GM18861 (cell line): ENCODE measurements around the gene MMP25.
"Not testable (repeated sequence)": the region's sequence is repeated elsewhere in the genome, so short reads cannot be mapped to it uniquely, and the experiment has no call there.

Experiments
- ATAC-seq: cut with Tn5 transposase; IDR thresholded peaks from one replicate; pipeline ENCODE4 v1.9.1; 2021; ENCODE audit not compliant: unreplicated experiment

Gene MMP25

GRCh38 chr16:3072148-3072547 is 25.8 kb downstream of the MMP25 start:
- not testable (repeated sequence) for ATAC-seq

DNA sequence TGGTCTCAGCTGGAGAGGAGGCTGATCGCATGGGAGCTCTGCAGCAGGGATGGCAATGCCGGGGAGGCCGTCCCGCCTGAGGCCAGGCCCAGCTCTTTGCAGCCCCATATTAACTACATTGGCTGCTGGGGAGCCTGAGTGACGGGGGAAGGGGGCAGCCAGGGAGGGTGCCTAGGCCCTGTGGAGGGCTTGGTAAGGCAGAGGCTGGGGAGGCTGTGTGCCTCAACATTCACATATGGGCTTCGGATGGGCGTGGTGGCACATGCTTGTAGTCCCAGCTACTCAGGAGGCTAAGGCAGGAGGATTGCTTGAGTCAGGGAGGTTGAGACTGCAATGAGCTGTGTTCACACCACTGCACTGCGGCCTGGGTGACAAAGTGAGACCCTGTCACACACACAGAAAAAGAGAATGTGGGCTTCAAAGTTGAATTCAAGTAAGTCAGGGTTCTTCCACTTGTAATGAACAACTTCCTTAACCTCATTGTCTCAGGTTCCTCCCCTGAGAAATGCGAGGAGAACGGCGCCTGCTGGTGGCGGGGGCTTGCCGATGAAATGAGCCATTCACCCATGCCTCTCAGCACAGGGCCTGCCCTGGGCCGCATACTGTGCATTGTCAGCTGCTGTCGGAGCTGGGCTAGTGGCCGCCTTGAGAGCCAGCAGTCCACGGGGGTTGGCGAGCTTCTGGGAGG is 26.4 kb downstream of the MMP25 start:
- ATAC-seq, result not testable (repeated sequence)

GRCh38 chr16:3073448-3073847 is 27.1 kb downstream of the MMP25 start:
- no peak for ATAC-seq

GRCh38 chr16:3074860-3075522 is 28.6 kb downstream of the MMP25 start:
- ATAC-seq, result peak; percentile 55

GRCh38 chr16:3075523-3075915 is 29.2 kb downstream of the MMP25 start:
- ATAC-seq, result no peak

DNA sequence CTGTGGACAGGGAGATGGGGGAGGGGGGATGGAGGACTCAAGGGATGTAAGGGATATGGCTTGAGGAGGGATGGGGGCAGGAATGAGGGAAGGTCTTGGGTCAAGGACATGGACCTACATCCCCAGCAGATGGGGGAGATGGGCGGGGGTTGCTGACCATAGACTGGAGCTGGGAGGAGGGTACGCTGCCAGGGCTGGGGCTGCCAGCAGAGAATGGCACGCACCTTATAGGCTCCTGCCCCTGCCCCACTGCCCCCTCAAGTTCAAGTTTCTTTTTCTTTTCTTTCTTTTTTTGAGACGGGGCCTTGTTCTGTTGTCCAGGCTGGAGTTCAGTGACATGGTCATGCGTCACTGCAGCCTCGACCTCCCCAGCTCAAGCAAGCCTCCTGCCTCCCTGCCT is 29.6 kb downstream of the MMP25 start:
- not testable (repeated sequence) for ATAC-seq

- ATAC-seq, result no peak
These were observed 30.2 kb downstream of the MMP25 start for GRCh38 chr16:3076577-3076976.

GRCh38 chr16:3080024-3080423 is 33.7 kb downstream of the MMP25 start:
- no peak for ATAC-seq

- ATAC-seq, result not testable (repeated sequence)
These were observed 35.6 kb downstream of the MMP25 start for GRCh38 chr16:3081957-3082356.

DNA sequence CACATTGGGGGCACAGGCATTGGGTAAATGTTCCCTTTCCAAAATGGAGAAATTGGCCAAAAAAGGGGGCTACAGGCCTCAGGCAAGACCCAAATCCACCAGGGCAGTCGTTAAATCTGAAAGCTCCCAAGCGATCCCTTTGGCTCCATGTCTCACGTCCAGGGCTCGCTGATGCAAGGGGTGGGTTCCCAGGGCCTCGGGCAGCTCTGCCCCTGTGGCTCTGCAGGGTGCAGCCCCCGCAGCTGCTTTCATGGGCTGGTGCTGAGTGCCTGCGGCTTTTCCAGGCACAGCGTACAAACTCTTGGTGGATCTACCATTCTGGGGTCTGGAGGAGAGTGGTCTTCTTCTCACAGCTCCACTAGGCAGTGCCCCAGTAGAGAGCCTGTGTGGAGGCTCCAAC is 37.0 kb downstream of the MMP25 start:
- ATAC-seq, result not testable (repeated sequence)

DNA sequence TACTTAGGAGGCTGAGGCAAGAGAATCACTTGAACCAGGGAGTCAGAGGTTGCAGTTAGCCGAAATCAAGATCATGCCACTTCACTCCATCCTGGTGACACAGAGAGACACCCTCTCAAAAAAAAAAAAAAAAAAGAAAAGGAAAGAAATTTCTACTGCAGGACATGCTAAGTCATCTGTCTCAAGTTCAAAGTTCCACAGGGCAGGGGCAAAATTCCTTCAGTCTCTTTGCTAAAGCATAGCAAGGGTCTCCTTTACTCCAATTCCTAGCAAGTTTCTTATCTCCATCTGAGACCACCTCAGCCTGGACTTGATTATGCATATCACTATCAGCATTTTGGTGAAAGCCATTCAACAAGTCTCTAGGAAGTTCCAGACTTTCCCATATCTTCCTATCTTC is 38.1 kb downstream of the MMP25 start:
- no peak for ATAC-seq

- ATAC-seq, result no peak
These were observed 38.8 kb downstream of the MMP25 start for GRCh38 chr16:3084969-3085670.

- ATAC-seq, result no peak
These were observed 39.7 kb downstream of the MMP25 start for GRCh38 chr16:3085868-3086595.

GRCh38 chr16:3086596-3087242 is 40.4 kb downstream of the MMP25 start:
- no peak for ATAC-seq

DNA sequence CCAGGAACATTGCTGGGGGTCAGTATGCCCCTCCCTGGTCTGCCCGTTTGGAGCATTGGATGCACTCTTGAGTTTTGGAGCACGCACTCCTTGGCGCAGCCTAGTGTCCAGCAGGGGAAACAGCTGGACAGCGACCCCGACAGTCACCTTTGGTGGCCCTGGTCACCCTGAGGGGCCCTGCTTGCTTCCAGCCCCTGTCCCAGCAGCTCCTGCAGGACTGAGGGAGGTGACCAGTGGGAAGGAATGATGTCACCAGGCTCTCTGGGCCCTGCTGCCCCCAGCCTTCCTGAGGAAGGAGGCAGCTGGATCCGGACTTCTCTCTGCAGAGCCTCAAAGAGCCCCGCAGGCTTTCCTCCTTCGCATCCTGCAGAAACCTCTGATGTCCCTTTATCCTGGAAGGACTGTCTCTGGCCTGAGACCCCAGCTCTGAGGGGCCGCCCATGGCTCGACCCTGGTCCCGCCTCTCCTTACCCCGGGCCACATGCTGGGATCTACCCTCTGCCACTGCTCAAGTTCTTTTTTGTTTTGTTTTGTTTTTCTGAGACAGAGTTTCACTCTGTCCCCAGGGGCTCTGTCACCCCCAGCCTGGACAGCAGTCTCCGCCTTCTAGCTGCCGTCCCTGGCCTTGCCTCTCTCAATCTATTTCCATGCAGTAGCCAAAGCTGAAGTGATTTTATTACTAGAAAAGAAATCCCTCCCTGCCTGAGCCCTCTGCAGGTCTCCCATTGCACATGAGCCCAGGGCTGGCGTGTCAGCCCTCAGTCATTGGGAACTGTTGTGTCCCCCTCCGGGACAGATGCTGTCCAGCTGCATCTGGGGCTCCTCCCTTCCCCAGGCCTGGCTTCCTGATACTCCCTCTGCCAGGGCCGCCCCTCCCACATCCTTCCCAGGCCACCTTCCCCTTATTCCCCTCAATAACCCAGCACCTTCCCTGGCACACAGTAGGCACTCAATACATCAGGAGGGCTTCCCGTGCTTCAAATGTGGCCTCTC is 41.2 kb downstream of the MMP25 start:
- ATAC-seq, result no peak

GRCh38 chr16:3088450-3088849 is 42.1 kb downstream of the MMP25 start:
- ATAC-seq, result no peak

DNA sequence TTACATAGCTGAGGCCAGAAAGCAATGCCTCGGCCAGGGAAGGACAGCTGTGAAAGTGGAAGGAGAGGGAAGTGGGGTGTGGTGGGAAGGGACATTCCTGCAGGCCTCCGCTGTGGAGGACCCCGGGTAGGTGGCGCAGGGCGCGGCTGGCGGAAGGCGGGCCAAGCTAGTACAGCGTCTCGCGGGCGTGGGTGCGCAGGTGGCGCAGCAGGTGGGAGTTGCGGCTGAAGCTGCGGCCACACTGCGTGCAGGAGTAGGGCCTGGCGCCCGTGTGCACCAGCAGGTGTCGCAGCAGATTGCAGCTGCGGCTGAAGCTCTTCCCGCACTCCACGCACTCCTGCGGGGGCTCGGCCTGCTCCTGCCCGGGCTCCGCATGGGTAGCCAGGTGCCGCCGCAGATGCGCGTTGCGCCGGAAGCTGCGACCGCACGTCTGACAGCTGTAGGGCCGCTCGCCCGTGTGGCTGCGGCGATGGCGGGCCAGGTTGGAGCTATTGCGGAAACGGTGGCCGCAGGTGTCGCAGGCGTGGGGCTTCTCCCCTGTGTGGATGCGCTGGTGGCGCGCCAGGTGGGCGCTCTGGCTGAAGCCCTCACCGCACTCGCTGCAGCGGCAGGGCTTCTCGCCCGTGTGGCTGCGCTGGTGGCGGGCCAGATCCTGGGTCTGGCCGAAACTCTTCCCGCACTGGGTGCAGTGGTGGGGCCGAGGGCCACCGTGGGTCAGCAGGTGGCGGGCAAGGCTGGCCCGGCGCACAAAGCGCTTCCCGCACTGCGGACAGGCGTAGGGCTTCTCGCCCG is 42.8 kb downstream of the MMP25 start:
- ATAC-seq, result no peak

GRCh38 chr16:3089717-3090592 is 43.6 kb downstream of the MMP25 start:
- ATAC-seq, result no peak
